GM19351 (cell line): ENCODE data around the gene CCDC50.

Experiments used
- ATAC-seq: cut with Tn5 transposase; IDR thresholded peaks from one replicate; pipeline ENCODE4 v1.9.1; 2021; ENCODE audit warnings: mild to moderate bottlenecking, moderate library complexity; ENCODE audit not compliant: unreplicated experiment

The CCDC50 gene

GRCh38 chr3:191328962-191329653, at the start of gene CCDC50:
Gene CCDC50 (plus strand): TSS chr3:191329394. CDS start chr3:191329675, 281 bp downstream.
- ATAC-seq: peak; percentile 74

DNA sequence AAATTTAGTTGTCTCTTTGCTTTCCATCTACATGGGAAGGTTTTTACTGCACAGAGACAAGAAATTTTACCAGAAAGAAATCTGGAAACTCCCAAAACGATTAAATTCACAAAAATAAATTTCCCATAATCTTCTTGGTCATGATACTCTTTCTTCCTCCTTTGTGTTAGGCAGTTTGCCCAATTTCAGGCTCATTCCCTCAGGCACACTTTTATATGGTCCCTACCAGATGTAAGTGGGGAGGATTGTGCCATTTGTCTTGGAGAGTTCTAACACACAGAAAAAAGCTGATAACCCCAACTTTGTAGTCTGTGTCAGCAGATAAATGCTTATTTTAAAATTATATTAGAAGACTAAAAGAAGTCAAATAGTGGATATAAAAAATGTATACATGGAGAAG, 49.1 kb upstream of the CCDC50 start:
- ATAC-seq: no peak

GRCh38 chr3:191280882-191281281, 48.3 kb upstream of the CCDC50 start:
- no peak for ATAC-seq

DNA sequence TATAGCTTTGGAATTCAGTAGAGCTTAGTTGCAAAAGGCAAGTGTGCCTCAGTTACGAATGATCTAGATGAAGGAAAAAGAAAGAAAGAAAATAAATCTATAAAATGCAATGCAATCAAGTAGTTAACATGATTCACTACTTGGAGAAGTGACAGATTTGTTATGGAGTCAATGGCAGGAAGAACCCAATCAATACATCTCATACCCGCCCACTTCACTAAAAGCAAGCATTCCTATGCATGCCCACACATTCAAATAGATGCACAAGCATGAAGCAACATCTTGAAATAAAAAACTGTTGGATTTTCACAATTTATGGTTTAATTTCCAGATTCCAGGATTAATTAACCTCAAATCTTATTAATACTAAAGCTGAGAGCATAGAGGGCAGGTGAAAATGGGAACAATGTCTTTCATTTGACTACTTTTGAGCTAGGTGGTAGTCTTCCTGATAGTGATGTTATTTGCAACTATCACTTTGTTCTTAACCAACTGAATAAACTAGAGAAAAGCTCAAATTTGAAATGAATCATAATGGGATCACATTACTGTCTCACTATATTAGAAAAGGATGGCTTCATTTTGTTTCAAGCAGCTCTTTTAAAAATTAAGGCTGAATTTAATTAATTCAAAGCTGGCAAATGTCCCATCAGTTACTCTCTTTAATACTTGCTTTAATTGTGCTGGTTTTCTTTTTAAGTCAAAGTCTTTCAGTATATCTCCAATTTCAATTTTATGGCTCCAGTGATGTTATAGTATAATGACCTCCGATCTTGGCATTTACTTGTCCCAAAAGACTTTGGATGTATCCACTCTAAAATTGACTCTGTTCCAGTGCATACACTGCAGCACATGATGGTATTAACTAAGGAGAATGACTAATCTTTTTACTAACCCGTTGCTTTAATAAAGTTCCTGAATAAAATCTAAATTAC, 46.7 kb upstream of the CCDC50 start:
- peak; percentile 28 for ATAC-seq

DNA sequence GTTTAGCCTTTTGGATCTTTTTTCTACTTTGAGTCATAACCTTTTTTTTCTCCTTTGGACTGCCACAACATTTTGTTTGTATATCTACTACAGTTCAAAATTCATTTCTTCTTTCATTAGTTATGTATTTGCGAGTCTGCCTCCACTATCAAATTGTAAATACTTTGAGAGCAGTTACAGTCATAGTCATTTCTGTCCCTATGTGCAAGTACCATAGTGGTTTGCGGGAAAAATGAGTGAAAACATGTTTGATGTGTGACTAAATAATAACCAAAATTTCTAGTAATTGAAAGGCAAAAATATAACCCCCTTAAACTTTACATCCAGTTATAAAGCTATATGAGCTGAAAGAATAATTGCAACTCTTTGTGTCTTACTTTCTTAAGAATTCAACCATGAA, 45.8 kb upstream of the CCDC50 start:
- ATAC-seq: peak; percentile 57

DNA sequence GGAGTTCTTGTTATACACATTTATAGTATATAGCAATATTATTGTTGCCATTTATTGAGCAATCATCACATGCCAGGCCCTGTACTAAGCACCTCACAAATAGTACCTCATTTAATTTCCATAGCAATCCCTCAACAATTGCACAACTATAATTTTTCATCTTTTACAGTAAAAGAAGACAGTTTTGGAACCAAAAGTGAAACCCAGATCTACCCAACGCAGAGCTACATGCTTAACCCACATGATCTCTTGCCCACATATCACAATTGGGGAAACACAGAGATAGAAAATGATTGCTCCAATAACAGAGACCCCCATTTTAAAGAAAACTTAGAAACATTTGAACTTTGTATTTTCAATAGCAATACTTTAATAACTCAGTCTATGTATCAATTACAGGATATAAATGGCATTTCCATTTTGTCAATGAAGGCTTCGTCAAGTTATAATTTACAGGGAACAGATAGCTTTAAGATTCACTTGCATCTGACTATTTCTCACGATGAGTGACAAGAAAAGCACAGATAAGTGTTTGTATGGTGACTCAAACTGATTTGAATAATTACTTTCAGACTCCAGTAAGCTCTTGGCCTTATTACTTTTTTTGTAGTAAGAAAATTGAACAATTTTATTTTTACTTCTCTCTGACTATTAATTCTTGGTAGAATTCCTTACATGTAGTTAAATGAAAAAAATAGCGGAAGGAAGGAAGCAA, 38.7 kb upstream of the CCDC50 start:
- ATAC-seq: peak; percentile 89

- ATAC-seq: no peak
These were observed 36.8 kb upstream of the CCDC50 start for GRCh38 chr3:191292243-191293015.

DNA sequence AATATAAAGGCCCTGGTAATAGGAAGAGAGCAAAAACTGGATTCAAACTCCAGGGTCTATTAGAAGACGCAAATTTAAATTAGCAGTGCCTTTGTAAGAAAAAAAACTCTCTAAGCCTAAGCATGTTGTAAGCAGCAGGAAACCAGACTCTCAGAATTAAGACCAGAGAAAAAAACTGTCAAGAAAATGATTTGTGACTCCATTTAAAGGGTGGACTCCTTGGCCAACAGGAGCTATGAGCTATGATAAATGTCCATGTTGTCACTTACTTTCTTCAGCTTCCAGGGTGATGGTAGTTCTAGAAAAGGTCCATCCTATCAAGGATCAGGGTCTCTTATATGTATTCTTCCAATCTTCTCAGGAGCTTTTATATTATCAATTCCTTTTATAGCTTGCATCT, 34.9 kb upstream of the CCDC50 start:
- ATAC-seq: no peak

DNA sequence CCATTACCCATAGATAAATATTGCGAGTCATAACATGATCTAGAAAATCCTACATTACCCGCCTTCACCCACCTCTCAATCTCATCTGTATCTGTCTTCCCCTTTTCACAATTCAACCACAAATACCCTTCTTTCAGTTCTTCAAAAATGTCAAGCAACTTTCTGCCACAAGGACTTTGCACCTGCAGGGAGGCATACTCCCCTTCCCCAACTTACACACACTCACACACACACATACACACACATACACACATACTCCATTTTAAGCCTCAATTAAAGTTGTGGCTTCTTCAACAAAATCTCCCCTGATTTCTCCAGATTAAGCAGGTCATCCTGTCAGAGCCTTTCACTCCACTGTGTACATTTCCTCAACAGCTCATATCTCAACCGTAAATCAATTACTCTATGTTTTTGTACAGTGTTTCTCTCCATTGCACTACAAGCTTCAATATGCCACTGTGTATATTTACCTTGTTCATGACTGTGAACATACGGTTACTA, 33.1 kb upstream of the CCDC50 start:
- ATAC-seq: peak; percentile 78

- no peak for ATAC-seq
These were observed 30.3 kb upstream of the CCDC50 start for GRCh38 chr3:191298846-191299245.

- ATAC-seq: peak; percentile 22
These were observed 28.8 kb upstream of the CCDC50 start for GRCh38 chr3:191300422-191300821.

- peak; percentile 79 for ATAC-seq
These were observed 28.2 kb upstream of the CCDC50 start for GRCh38 chr3:191301017-191301416.

DNA sequence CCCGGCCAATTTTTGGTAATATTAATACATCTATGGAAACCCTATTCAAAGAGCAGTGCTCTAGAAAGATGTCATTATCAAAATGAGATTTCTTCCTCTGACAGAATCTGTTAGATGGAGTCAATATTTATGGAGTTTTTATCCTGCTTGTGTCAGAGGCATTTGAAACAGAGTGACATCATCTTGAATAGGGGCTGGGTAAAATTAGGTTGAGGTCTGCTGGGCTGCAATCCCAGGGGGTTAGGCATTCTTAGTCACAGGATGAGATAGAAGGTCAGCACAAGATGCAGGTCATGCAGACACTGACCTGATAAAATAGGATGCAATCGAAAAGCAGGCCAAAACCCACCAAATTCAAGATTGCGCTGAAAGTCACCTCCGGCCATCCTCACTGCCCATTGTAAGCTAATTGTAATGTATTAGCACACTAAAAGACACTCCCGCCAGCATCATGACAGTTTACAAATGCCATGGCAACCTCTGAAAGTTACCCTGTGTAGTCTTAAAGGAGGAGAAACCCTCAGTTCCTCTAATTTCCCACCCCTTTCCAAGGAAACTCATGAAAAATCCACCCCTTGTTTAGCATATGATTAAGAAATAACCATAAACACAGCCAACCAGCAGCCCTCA, 27.3 kb upstream of the CCDC50 start:
- ATAC-seq: no peak

- ATAC-seq: no peak
These were observed 26.7 kb upstream of the CCDC50 start for GRCh38 chr3:191302451-191302850.

DNA sequence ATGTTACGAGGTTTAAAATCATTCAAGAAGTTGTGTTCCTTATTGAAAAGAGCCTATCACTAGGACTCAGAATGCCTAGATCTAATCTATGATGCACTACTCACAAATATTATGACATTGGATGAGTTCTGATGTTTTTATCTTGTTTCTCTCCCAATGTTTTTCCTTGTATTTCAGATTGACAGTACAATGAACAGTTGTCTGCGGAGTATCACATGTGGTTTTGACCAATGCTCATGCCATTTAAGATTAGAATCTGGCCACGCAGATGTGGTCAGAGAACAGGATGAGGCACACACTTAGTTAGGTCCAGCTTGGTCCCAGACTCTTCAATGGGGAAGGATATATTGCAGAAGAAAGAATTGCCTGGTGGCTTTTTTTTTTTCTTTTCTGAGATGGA, 25.6 kb upstream of the CCDC50 start:
- ATAC-seq: no peak

- ATAC-seq: no peak
These were observed 22.8 kb upstream of the CCDC50 start for GRCh38 chr3:191306428-191306827.

GRCh38 chr3:191307341-191307740, 21.9 kb upstream of the CCDC50 start:
- no peak for ATAC-seq

DNA sequence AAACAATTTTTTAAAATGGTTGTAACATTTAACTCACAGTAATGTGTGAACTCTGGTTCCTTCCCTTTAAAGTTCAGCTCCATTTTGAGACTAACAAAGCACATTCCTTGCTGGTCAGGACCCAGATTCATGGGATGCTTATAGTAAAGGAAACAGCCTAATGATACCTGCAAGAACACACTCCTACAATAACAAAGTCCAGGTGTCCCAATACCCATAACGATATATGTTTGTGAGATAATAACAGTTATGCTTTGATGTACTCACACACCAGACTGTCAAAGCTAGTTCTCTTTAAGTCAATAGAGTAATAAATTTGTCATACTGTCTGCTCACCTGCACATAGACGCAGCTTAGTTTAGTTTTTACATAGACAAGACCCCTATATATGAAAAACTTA, 15.9 kb upstream of the CCDC50 start:
- no peak for ATAC-seq

DNA sequence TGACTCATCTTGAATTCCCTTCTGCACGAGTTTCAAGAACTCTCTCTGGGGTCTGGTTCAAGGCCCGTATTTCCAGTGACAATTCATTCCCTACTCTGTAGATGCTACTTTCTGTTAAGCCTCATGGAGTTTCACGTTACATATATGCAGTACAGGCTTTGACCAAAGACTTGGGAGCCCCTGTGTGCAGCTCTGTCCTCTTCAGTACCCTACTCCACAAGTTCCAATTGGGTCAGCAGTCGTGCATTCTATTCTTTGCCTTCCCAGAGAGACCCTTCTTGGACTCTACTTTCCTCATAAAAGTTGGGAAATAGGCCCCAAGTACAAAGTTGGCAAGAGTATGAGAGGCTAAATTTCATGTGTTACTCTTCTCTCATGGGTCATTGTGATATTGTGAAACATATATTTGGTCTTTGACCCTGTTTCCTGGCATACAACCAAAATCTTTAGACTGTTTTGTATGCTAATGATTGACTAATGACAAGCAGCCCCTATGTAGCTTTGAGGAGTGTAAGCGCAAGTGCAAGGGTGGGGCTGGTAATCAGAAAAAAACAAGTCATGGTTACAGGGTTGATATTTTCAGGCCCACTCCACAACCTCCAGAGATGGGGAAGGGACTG, 15.0 kb upstream of the CCDC50 start:
- no peak for ATAC-seq
